Activated CD4-positive, alpha-beta T cell treated with anti-CD3 and anti-CD28 coated beads for 24 hours (primary cell): ENCODE results near the gene CXCL10.
"Not testable (repeated sequence)": the region's sequence is repeated elsewhere in the genome, so short reads cannot be mapped to it uniquely, and the experiment has no call there.

Experiments
- DNase-seq, 2 donors: peaks; one replicate each; pipeline ENCODE4 v3.0.0-alpha.2; 2020; ENCODE audit warnings: low read depth in 2 of 2

CXCL10 gene

DNA sequence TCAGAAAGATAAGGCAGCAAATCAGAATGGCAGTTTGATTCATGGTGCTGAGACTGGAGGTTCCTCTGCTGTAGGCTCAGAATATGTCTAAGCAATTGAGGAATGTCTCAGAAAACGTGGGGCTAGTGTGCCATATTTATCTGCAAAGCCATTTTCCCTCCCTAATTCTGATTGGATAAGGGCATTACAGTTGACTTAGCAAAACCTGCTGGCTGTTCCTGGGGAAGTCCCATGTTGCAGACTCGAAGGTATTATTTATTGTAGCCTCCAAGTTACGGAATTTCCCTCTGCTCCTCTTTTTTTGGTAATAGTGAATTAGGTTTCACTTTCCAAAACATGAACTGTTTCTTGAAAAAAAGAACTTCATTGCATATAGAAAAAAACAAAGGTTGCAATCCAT, at the start of gene CXCL10:
Gene CXCL10 (minus strand): TSS at position 109 of the 400 bp plus-strand sequence. CDS start 66 bp downstream, at position 43.
- DNase-seq, result no peak

DNA sequence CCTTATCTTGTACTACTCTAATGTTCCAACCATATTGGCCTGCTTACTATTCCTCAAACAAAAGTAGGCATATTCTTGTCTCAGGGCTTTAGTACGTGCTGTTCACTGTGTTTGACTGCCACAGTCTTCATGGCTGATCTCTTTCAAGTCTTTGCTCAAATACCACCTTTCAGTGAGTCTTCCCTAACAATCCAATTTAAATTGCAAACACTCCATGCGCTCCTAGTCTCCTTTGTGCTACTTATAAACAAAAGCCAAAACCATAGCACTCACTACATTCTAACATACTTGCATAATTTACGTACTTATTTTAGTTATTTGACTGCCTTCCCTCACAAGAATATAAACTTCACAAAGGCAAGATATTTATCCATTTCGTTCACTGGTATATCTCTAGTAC, 49.5 kb upstream of the CXCL10 start:
- no peak for DNase-seq

DNA sequence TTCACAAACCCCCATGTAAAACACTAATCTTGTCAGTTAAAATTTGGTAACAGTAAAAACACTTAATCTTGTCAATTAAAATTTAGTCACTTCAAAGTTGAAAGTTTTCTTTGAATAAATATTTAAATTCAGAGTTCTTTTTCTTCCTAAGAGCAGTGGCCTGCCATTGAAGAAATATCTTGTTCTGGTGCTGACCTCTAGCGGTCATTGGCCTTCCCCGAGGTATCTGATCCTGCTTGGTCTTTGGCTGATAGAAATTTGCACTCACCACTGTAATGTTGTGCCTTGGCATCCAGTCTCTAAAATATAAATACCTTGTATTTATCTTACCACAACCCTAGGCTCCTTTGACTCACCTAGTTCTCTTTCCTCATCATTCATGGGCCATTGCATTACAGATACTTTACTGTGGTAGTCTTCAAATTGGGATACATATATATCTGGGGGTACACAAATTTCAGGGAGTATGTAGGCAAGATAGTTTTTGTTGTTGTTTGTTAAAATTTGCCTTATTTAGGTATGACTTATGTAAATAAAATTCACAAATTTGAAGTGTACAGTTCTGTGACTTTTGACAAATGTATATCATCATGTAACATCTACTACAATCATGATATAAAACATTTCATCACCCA, 44.5 kb upstream of the CXCL10 start:
- peak; percentile 60 to 75 for DNase-seq

DNA sequence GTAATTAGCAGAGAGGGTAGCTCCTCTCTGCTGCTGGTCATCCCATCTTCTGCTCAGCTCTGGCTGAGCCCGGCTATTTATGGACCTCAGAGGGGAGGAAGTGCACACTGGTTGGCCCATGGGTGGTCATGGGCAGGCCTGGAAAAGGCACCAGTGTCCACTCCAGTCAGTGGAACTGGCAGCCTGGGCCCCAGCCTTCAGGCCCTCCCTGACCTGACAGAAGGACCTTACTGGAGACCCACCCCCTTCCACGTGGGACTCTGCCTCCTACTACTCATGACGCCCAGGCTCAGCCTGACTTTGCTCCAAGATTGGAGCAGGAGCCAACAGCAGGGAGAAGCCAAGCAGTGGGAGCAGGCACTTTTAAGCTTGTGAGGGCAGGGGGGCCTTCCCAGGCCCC, 43.2 kb upstream of the CXCL10 start:
- no peak for DNase-seq

DNA sequence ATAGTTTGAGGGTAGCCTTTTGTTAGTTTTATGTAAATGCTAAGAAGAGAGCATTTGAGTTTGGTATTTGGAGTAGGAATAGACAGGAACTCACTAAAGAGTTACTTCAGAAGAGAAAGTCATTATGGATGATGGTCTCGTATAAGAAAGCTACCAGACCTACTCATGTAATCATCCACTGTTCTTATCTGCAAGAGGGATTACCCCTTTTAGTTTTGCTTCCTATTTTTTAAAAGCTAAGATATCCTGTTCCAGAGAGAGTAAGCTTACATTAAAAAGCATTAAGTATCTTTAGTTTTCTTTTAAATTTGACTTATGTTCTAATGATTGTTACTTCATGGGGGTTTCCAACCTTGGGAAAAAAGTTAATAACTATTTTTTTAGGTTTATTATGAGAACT, 38.7 kb upstream of the CXCL10 start:
- DNase-seq, result no peak

DNA sequence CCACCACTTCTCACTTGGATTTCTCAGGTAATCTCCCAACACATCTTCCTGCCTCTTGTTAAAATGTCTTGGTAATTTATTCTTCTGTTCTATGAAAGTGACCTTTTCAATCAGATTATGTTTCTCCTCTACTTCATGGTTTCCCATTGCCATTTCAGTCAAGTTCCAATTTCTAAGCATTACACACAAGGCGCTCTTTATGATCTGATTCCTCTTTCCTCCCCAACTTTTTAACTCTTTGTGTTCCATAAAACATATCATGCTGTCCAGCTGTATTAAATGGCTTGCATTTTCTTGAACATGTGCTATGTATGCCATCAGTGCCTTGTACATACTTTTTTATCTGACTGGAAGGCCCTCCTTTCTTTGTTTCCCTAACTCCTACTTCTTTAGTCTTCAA, 38.1 kb upstream of the CXCL10 start:
- no peak for DNase-seq

DNA sequence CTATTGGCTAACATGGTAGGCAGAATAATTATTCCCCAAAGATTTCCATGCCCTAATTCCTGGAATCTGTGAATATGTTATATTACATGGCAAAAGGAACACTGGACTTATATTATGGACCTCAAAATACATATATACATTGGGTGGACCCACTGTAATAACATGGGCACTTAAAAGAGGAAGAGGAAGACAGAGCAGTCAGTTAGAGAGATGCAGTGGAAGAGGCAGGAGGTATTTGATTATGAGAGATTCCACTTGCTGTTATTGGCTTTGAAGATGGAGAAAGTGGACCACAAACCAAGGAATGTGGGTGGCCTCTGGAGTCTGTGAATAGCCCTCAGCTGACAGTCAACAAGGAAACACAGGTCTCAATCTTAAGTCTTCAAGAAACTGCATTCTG, 37.2 kb upstream of the CXCL10 start:
- DNase-seq, result no peak

DNA sequence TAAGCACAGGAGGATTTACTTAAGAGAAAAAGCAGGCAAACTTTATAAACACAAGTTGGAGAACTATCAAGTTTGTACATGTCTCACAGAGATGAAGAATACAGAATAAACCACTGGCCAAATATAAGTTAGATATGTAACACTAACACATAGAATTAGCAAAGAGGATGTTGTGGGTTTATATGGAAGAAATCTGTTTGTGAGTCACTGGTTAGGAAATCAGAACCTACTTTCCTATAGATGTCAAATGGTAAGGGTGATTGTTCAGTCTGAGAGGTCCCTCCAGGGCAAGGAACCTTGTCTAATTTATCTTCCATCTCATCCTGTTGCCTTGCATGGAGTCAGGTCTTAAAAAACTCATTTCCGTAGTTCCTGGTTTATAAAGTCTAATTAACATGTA, 36.5 kb upstream of the CXCL10 start:
- no peak for DNase-seq

DNA sequence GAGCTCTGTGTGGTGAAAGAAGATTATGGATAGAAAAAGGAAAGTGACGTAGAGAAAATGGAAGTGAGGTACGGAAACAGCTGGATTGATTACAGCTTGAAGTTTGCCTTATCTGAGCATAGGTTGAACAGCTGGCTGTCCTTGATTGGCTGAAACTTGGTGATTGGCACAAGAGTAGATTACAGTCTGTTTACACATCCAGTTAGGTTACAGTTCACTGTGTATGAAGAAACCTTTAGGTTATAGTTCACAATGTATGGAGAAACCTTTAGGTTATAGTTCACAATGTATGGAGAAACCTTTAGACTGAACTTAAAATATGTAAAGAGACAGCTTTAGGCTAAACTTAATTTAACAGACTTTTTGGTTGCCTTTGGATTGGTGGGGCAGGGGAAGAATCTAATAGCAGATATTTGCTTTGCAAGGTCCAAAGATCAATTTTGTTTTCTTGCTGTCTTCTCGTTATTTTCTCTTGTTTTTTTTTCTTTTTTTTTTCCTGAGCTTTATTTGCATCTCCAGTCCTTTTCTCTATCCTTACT, 35.7 kb upstream of the CXCL10 start:
- DNase-seq, result no peak

DNA sequence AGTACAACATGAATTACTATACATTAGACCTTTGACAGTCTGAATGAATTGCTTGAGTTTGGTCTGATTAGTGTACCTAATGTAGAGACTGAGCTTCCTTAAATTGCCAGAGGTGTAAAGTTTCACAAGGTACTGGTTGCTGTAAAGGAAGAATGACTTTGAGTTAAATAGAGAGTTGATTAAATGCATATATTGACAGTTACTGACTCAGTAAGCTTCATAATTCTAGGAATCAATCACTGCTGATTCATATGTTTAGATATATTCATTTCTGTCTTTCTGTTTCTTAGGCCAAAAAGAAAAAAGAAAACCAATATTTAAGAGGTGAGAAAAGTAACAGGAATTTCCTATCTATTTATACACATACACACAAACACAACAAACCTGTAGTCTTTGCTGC, 35.0 kb upstream of the CXCL10 start:
- no peak for DNase-seq

DNA sequence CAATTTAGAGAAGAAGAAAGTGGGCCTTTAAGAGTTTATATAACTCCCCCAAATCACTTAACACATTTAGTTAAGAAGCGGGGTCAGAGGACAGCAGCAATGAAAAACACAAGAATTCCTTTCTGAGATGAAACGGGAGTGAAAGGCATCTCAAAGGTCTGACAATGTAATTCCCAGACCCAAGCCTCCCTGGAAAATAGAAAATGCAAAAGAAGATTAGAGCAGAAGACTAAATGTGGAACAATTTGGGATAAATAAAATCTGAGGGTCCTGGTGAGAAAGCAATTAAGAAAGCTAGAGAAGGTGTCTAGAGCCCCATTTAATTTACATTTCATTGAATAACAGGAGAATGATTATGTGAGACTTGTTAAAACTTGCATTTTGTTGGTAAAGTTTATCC, 32.1 kb upstream of the CXCL10 start:
- DNase-seq, result no peak

DNA sequence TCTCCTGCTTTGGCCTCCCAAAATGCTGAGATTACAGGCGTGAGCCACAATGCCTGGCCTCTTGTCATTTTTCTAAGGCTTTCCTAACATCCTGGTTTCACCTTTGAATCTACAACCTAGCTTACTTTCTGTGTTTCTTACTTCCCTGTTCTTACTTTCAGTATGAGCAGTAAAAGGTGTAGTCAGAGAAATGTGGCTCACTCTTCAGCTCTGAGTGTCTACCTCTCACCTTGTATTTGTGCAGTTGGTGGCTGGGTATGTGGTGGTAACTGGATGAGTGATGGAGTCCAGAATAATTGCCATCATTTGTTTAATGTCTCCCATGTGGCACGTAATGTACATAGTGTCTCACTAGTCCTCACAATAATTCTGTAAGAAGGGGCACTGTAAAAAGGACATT, 31.7 kb upstream of the CXCL10 start:
- DNase-seq, result peak in 1 of 2 donors; percentile 12

DNA sequence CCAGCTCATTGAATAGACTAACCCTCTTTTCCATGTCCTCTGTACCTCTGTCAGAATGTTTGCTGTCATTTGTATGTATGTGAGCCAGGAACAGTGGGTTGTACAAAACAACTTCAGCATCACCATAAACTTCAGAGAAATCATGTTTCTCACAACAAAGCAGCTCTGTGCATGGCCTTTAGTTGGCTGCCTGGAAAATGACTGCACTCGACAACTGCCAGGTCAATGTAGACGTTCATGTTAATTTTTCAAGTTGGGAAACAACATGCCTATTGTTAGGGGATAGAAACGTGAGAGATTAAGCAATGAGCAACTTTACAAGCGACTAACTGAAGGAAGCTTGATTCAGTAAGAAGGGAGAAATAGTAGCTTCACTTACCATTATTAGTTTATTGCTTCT, 30.4 kb upstream of the CXCL10 start:
- DNase-seq, result no peak

DNA sequence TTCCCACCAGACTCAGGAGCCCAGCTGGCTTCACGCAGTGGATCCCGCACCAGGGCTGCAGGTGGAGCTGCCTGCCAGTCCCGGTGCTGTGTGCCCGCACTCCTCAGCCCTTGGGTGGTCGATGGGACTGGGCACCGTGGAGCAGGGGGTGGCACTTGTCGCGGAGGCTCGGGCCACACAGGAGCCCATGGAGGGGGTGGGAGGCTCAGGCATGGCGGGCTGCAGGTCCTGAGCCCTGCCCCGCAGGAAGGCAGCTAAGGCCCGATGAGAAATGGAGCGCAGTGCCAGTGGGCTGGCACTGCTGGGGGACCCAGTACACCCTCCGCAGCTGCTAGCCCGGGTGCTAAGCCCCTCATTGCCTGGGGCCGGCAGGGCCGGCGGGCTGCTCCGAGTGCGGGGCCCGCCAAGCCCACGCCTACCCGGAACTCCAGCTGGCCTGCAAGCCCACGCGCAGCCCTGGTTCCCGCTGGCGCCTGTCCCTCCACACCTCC, 27.3 kb upstream of the CXCL10 start:
- not testable (repeated sequence) for DNase-seq

DNA sequence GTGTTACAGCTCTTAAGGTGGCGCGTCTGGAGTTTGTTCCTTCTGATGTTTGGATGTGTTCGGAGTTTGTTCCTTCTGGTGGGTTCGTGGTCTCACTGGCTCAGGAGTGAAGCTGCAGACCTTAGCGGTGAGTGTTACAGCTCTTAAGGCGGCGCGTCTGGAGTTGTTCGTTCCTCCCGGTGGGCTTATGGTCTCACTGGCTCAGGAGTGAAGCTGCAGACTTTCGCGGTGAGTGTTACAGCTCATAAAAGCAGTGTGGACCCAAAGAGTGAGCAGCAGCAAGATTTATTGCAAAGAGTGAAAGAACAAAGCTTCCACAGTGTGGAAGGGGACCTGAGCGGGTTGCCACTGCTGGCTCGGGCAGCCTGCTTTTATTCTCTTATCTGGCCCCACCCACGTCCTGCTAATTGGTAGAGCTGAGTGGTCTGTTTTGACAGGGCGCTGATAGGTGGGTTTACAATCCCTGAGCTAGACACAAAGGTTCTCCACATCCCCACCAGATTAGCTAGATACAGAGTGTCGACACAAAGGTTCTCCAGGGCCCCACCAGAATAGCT, 26.6 kb upstream of the CXCL10 start:
- not testable (repeated sequence) for DNase-seq

DNA sequence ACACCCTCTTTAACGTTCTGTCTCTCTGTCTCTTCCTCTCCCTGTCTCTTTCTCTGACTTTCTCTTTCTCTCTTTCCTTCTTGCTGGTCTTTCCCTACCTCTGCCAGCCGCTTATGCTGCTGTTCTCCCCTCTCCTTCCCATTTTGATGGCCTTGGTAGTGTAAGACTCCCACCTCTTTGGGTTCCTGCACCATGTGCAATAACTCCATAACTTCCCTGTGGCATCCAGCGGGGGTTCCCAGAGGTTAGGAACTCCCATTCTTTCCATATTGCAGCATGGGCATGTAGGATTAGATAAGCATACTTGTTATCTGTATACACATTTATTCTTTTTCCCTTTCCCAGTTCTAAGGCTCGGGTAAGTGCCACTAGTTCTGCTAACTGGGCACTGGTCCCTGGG, 21.4 kb upstream of the CXCL10 start:
- not testable (repeated sequence) for DNase-seq

DNA sequence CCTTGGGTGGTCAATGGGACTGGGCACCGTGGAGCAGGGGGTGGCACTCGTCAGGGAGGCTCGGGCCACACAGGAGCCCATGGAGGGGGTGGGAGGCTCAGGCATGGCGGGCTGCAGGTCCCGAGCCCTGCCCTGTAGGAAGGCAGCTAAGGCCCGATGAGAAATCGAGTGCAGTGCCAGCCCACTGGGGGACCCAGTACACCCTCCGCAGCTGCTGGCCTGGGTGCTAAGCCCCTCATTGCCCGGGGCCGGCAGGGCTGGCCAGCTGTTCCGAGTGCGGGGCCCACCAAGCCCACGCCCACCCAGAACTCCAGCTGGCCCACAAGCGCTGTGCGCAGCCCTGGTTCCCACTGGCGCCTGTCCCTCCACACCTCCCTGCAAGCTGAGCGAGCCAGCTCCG, 20.0 kb upstream of the CXCL10 start:
- DNase-seq, result not testable (repeated sequence)

DNA sequence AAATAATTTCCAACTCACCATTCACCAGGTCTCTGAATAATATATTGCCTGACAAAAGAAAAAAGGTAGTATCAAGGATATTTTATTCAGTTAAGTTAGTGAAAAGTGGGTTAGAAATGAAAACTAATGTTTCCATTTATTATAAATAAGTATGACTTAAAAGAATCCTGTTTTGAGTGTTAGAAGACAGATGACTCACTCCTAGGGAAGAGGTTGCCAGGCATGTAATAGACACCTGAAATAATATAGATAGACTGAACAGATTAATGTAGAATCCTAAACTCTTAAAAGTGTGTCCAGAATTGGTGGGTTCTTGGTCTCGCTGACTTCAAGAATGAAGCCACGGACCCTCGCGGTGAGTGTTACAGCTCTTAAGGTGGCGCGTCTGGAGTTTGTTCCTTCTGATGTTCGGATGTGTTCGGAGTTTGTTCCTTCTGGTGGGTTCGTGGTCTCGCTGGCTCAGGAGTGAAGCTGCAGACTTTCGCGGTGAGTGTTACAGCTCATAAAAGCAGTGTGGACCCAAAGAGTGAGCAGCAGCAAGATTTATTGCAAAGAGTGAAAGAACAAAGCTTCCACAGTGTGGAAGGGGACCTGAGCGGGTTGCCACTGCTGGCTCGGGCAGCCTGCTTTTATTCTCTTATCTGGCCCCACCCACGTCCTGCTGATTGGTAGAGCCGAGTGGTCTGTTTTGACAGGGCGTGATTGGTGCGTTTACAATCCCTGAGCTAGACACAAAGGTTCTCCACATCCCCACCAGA, 19.1 kb upstream of the CXCL10 start:
- not testable (repeated sequence) for DNase-seq

DNA sequence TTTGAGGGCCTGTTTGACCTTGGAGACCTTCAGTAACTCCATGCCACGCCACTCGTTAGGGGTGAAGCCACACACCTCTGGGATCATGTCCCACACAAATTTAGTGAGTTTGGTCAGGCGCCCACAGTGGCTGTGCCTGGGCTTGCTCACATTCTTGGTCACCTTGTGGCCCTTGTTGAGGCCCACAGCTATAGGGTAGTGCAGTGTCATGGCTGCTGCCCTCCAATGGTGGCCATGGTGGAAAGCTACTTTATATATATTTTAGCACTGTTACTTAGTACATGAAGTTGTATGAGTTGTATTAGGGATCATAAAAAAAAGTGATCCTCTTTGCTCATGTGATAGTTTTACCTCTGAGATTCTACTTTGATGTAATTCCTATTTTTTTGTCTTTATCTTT, 13.6 kb upstream of the CXCL10 start:
- no peak for DNase-seq

DNA sequence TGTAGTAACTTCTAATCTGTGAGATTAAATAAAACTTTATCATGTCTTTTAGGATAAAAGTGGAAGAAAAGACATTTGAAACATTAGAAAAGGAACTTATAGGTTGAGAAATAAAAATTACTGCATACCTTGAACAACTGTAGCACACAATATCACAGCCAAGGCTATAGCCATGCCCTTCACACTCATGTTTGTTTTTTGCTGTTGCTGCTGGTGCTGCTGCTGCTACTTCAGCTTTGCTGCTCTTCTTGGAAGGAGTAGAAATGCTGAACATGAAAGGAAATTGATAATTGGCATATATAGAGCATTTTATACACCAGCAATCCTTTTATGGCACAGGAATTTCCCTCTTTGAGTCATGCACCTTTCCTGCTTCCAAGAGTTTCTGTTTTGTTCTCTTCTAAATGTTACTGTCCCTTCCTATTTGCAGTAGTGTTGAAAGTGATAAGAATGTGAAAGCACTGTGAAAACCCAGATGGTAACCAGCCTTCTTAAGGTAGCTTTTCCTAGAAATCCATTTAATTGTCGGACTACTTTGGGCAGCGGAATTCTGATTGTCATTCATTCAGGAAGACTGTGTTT, 12.6 kb upstream of the CXCL10 start, which contains the start of gene CXCL11:
Gene CXCL11 (minus strand): TSS at position 272 of the 582 bp plus-strand sequence. CDS start 83 bp downstream, at position 189.
- DNase-seq, result no peak

DNA sequence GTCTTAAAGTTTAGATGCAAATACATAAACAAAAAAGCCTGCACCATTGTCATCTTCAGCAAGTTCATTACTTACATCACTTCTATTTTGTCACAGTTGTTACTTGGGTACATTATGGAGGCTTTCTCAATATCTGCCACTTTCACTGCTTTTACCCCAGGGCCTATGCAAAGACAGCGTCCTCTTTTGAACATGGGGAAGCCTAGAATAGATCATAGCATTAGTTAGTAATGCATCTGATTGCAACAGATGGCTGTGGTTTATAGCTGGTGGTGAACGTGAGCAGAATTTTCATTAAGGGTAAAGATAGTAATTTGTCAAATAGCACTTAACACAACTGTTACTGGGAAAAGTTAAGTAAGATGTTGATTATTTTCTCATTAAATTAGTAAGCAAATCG, 11.8 kb upstream of the CXCL10 start:
- no peak for DNase-seq

DNA sequence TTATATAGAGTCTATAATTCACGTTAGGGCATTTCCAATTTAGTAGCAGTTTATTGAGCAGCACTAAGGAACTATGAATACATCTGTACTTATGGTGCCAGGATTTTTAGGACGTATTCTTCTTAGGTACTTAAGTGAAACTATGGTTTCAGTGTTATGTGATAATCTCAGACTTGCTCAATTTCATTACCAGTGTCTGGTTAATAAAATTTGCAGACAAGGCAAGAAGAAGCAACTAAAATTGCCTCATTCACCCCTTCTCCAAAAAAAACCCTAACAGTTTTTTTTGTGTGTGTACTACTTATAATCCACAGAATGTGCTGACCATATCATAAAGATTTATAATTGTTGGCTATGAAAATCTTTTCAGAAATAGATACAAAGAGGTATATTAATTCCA, 6.0 kb upstream of the CXCL10 start:
- DNase-seq, result no peak
